HG03565 (cell line): ENCODE measurements around the gene RPL31.
"Not testable (repeated sequence)": the region's sequence is repeated elsewhere in the genome, so short reads cannot be mapped to it uniquely, and the experiment has no call there.

Experiments used
- ATAC-seq: cut with Tn5 transposase; IDR thresholded peaks from one replicate; pipeline ENCODE4 v1.9.1; 2021; ENCODE audit warnings: mild to moderate bottlenecking, moderate library complexity; ENCODE audit not compliant: unreplicated experiment

The RPL31 gene

GRCh38 chr2:101023327-101024107, 21.4 kb downstream of the RPL31 start:
- no peak for ATAC-seq

- ATAC-seq = no peak
Observed at GRCh38 chr2:101025561-101025960, 23.5 kb downstream of the RPL31 start.

GRCh38 chr2:101026253-101026701, 24.2 kb downstream of the RPL31 start:
- no peak for ATAC-seq

DNA sequence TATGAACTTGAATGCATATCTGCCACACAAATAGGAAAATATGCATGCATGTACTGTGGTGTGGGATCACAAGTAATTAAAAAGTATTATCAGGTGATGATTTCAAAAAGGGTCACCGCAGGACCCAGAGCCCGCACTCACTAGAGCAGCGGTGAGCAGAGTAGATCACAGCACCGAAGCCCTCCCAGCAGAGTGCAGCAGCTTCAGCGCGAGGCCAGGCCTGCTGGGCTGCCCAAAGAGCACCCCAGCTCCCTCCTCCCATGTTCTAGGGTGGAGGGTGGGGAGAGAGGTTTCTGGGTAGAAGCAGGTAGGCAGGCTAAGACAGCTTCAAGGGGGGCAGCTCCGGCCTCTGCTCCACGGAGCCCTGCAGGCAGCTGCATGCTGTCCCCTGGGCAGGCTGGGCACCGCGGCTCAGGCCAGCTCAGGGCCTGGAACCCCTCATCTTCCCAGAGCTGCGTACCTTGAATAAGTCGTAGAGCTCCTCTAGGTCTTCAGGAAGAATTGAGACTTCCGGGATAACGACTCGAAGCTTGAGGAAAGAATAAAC, 24.9 kb downstream of the RPL31 start:
- no peak for ATAC-seq

- ATAC-seq = no peak
Observed at GRCh38 chr2:101027852-101028251, 25.8 kb downstream of the RPL31 start.

DNA sequence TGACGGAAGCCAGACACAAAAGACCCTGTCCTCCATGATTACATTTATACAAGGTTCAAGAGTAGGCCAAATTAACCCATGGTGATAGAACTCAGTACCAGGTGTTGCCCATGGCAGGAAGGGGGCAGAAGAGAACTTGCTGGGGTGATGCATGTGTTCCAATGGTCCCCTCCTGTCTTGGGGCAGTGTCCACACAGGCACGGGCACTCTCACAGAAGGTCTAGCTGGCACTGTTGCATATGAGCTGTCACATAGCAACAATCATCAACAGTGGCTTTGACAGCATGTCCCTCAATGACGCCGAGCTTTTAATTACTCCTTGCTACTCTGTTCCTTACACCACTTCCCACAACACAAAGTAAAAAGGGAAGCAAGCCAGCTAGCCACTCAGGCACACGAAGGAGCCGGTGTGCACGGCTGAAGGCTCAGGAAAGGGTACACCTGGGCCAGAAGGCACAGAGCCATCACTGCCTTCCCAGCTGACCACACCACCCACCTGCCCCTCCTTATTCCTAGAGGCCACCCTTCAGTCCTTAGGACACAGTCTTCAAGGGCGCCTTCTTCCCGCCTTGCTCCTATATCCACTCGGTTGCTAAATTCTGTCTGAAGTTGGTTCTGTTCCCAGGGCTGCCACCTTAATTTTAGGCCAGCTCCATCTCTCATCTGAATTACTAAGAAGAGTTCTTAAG, 28.9 kb downstream of the RPL31 start:
- no peak for ATAC-seq

- ATAC-seq = no peak
Observed at GRCh38 chr2:101032084-101032776, 30.1 kb downstream of the RPL31 start.

DNA sequence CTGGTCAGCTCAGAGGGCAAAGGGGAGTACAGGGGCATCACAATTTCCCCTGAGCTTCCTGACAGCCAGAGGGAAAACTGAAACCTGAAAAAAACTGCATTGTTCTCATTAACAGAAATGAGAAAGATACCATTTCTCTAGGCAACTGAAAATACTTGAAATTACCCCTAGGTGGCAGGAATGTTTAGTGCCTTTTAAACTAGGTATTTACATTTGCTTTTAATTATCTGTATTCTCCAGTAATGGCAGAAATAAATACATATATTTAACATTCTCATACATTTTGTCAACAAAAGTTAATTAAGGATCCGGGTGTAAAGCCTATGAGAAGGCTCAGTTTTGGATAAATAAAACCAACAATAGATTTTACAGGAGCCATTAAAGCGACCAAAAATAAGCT, 34.5 kb downstream of the RPL31 start:
- ATAC-seq = no peak

GRCh38 chr2:101037161-101037755, 35.2 kb downstream of the RPL31 start:
- no peak for ATAC-seq

- no peak for ATAC-seq
Observed at GRCh38 chr2:101038455-101039255, 36.6 kb downstream of the RPL31 start.

DNA sequence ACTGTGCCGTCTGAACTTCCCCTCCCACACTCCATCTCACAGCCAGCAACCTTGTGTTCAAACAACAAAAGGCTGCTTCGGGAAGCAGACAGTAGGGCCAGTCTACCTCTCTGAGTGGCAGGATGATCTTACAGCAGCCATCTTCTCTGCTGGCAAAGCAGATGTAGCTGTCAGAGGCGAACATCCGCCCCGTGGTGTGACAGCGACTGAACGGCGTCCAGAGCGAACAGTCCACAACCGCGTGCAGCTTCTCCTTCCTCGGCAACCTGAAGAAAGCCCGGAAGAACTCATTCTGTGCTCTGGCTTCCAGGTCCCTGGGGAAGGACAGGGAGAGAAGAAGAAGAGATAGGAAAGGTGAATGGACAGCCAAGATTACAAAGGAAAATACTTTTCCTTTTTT, 38.0 kb downstream of the RPL31 start:
- ATAC-seq = no peak

- ATAC-seq = no peak
Observed at GRCh38 chr2:101040761-101041160, 38.7 kb downstream of the RPL31 start.

GRCh38 chr2:101041413-101041812, 39.3 kb downstream of the RPL31 start:
- no peak for ATAC-seq

GRCh38 chr2:101045330-101045729, 43.2 kb downstream of the RPL31 start:
- no peak for ATAC-seq

DNA sequence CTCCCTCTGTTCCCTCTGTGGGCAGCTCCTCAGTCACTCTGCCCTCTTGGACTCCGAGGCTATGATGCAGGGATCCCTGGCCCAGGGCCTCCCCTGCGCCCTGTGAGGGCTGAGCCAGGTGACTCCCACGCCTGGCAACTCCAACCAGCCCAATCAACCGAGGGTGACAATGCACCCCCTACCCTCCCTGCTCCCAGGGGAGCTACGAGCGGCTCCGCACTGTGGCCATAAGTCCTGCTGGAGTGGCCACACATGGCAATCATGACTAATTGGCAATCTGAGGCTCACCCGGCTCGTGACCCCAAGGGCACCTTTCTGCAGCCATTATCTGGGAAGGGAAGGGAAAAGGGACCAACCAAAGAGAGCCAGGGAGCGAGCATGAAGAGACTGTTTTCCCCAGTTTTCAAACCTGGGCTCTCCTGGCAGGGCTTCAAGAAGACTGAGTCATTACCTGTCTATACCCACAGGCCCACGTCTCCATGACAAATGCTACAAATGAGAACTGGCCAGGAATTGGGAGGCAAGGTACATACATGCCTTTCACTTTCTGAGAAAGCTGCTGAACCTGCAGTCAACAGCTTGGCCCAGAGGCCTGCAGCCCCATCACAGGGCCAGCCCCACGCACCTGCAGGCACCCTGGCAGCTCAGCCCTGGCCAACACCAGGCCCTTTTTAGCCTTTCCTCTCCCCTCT, 45.1 kb downstream of the RPL31 start:
- ATAC-seq = no peak

- ATAC-seq = no peak
Observed at GRCh38 chr2:101047774-101048173, 45.7 kb downstream of the RPL31 start.

DNA sequence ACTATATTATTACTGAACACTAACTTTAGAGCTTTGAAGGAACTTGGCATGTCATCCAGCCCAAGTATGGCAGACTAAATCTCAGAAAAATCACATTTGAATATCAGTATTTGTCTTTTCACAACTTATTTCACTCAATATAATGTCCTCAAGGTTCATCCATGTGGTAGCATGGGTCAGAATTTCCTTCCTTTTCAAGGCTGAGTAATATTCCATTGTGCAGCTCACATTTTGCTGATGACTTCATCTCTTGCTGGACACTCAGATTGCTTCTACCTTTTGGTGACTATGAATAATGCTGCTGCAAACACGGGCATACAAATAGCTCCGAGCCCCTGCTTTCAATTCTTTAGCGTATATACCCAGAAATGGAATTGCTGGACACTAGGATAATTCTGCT, 46.7 kb downstream of the RPL31 start:
- no peak for ATAC-seq

DNA sequence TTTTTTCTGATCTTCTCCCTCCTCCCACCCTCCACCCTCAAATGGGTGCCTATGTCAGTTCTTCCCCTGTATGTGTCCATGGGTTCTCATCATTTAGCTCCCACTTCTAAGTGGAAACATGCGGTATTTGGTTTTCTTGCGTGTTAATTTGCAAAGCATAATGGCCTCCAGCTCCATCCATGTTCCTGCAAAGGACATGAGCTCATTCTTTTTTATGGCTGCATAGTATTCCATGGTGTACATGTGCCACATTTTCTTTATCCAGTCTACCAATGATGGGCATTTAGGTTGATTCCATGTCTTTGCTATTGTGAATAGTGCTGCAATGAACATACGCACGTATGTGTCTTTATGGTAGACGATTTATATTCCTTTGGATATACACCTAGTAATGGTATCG, 48.8 kb downstream of the RPL31 start:
- ATAC-seq = not testable (repeated sequence)

GRCh38 chr2:101052147-101052546, 50.1 kb downstream of the RPL31 start:
- ATAC-seq = no peak

DNA sequence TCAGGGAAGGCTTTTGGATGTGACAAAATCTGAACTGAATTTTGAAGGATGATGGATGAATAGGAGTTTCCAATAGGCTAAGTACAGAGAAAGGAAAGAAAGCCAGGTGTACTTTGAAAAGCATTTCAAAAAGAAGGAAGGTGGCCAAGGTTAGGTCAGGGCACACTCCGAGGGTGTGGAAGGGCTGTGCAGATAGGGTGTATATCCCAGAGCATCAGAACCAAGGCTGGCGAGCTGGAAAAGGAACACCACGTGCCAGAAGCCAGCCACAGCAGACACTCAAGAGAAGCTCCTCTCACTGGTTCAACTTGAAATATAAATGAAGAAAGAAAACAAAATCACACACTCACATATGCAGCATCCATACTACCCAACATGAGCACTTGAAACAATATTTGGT, 51.0 kb downstream of the RPL31 start:
- ATAC-seq = no peak
